Measurements from ENCODE around the gene SPIRE1.

SPIRE1 gene

GRCh38 chr18:12460874-12461273, 197.0 kb downstream of the SPIRE1 start:
- DNase-seq (ENCODE audit: low read depth), result peak; percentile 63
- TF ChIP-seq POLR2A (IDR thresholded peaks at IDR 0.05; ENCODE audit: extremely low read depth, insufficient read length) (no peak), MYC (IDR thresholded peaks at IDR 0.05; ENCODE audit: low read depth, low read length) (no peak), CTCF (IDR thresholded peaks at IDR 0.05; ENCODE audit: low read depth, low read length) (no peak), MAX (IDR thresholded peaks at IDR 0.05; ENCODE audit: low read depth, low read length) (no peak)
- H3K4me3 ChIP-seq (ENCODE audit: low read depth, low read length), result no peak overlapping the region

DNA sequence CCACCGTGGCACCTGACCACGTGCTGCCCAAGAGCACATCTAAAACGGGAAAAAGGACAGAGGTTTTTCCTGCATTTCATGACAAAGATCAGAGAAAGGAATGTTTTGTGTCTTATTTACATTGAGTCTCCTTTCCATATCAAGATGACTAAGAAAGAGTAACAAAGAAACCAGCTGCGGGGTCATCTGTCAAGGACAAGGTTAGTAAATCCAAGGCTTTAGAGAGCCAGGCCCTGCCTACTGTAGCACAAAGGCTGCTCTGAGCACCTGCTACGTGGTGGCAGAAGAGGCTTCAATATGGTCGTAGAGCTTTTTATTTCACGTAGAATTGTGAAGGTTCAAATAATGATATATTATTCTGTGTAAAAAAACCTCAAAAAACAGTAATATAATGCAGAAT, 199.1 kb downstream of the SPIRE1 start:
- no peak for TF ChIP-seq CTCF (IDR thresholded peaks at IDR 0.05; ENCODE audit: low read depth, low read length)
- no peak for TF ChIP-seq MAX (IDR thresholded peaks at IDR 0.05; ENCODE audit: low read depth, low read length)
- TF ChIP-seq MYC (IDR thresholded peaks at IDR 0.05; ENCODE audit: low read depth, low read length), result no peak
- no peak for TF ChIP-seq POLR2A (IDR thresholded peaks at IDR 0.05; ENCODE audit: extremely low read depth, insufficient read length)
- no peak overlapping the region for H3K4me3 ChIP-seq (ENCODE audit: low read depth, low read length)
- no peak for DNase-seq (ENCODE audit: low read depth)

DNA sequence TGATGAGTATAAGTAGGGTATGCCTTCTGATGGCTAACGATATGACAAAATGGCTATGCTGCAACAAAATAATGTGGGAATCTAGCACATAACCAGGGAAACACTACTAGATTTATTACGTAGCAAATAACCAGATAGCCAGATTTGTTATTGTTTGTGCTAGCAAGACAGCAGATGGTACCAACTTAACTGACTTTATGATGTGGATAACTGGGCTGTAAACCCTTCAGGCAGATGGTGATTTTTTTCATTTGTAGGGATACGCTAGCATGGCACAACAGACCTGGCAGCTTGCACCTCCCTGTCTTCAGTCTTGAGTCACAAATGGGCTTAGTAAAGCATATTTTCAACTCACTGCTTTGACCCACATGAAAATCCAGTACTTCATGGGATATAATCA, 201.5 kb downstream of the SPIRE1 start:
- no peak for TF ChIP-seq POLR2A (IDR thresholded peaks at IDR 0.05; ENCODE audit: extremely low read depth, insufficient read length)
- TF ChIP-seq MYC (IDR thresholded peaks at IDR 0.05; ENCODE audit: low read depth, low read length), result no peak
- no peak for TF ChIP-seq CTCF (IDR thresholded peaks at IDR 0.05; ENCODE audit: low read depth, low read length)
- no peak for TF ChIP-seq MAX (IDR thresholded peaks at IDR 0.05; ENCODE audit: low read depth, low read length)
- no peak overlapping the region for H3K4me3 ChIP-seq (ENCODE audit: low read depth, low read length)
- no peak for DNase-seq (ENCODE audit: low read depth)

DNA sequence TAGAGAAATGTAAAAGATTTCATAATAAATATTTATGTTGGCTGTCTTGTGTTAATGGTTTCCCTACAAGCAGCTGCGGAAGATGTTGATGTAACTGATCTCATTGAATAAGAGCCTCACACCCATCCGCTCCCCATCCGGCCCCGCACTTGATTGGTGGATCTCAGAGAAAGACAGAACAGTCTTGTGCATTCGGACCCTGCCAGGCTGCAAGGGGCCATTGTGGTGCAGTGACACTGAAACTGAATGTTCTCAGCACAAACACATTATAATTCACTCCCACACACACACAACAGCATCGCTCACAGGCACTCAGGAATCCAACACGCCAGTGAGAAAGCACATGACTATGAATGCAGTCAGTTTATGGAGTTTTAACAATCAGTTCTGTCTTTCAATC, 202.4 kb downstream of the SPIRE1 start:
- no peak overlapping the region for H3K4me3 ChIP-seq (ENCODE audit: low read depth, low read length)
- TF ChIP-seq MAX (IDR thresholded peaks at IDR 0.05; ENCODE audit: low read depth, low read length) (no peak), MYC (IDR thresholded peaks at IDR 0.05; ENCODE audit: low read depth, low read length) (no peak), CTCF (IDR thresholded peaks at IDR 0.05; ENCODE audit: low read depth, low read length) (no peak), POLR2A (IDR thresholded peaks at IDR 0.05; ENCODE audit: extremely low read depth, insufficient read length) (no peak)
- DNase-seq (ENCODE audit: low read depth), result no peak

DNA sequence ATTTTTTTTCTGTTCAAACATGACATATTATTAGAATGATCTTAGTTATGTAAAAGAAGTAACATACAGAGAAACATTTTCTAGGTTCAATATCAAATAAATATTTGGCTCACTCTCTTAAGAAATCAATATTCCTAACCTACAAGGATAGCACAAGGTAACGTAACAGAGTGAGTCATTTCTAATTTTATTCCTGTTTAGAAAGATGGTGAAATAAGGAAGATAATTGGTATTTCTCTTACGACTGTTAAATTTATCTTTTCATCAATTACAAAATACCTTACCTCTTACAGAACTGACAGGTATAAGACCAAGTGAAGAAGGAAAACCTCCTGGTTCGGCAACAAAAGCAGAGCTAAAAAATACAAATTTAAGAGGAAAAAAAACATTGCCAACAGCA, 205.1 kb downstream of the SPIRE1 start:
- TF ChIP-seq POLR2A (IDR thresholded peaks at IDR 0.05; ENCODE audit: extremely low read depth, insufficient read length) (no peak), MAX (IDR thresholded peaks at IDR 0.05; ENCODE audit: low read depth, low read length) (no peak), CTCF (IDR thresholded peaks at IDR 0.05; ENCODE audit: low read depth, low read length) (no peak), MYC (IDR thresholded peaks at IDR 0.05; ENCODE audit: low read depth, low read length) (no peak)
- no peak overlapping the region for H3K4me3 ChIP-seq (ENCODE audit: low read depth, low read length)
- no peak for DNase-seq (ENCODE audit: low read depth)

- no peak for DNase-seq (ENCODE audit: low read depth)
- no peak overlapping the region for H3K4me3 ChIP-seq (ENCODE audit: low read depth, low read length)
- no peak for TF ChIP-seq CTCF (IDR thresholded peaks at IDR 0.05; ENCODE audit: low read depth, low read length)
- TF ChIP-seq POLR2A (IDR thresholded peaks at IDR 0.05; ENCODE audit: extremely low read depth, insufficient read length), result no peak
- TF ChIP-seq MAX (IDR thresholded peaks at IDR 0.05; ENCODE audit: low read depth, low read length), result no peak
- no peak for TF ChIP-seq MYC (IDR thresholded peaks at IDR 0.05; ENCODE audit: low read depth, low read length)
Observed at GRCh38 chr18:12451428-12451827, 206.5 kb downstream of the SPIRE1 start.

Data from NB4 (cell line).